ENCODE measurements around the gene SFT2D2.

GRCh38 chr1:168261390-168261789 lies 35.6 kb downstream of the SFT2D2 start:
- TF ChIP-seq CTCF (IDR thresholded peaks at IDR 0.05) (no peak), POLR2A (IDR thresholded peaks at IDR 0.05) (no peak), POLR2AphosphoS5 (IDR thresholded peaks at IDR 0.05) (no peak), EP300 (IDR thresholded peaks at IDR 0.05) (no peak)
